ENCODE results near the gene PRKCE. TPM values are rescaled to one million over a fixed set of nuclear protein-coding genes. Genes with fewer than 3 reads are reported as not detected.
A peak's percentile ranks its signal among the peaks of the same experiment; 100 is the strongest.

Gene PRKCE
- total and polyA plus RNA-seq, 2 donors (not counting 1 experiment from before 2014, with no cell fraction given) = 14.1 to 19.0 TPM

- Histone ChIP-seq H3K27ac (ENCODE audit: insufficient read depth, low read length) (no peak overlapping the region), H3K4me1 (ENCODE audit: control insufficient read depth, extremely low read depth, insufficient read depth, low read length) (peaks cover 22% of the 10 kb centered on the region), H3K4me3 (replicated peaks in 1 of 4; ENCODE audit: control extremely low read depth in 1 of 4, insufficient read depth in 1 of 4, low read depth in 3 of 4, low read length in 4 of 4) (no peak overlapping the region), H2AFZ (ENCODE audit: low read length) (no peak overlapping the region), H3K4me2 (ENCODE audit: extremely low read depth, insufficient read depth, low read length) (no peak overlapping the region), H3K79me2 (ENCODE audit: control insufficient read depth, insufficient read depth, low read length) (no peaks in the 10 kb centered on the region), H3K9me3 (ENCODE audit: control insufficient read depth, insufficient read depth, low read depth, low read length) (no peaks in the 10 kb centered on the region), H3K36me3 (ENCODE audit: control insufficient read depth, insufficient read depth, low read length) (no peaks in the 10 kb centered on the region), H4K20me1 (ENCODE audit: control insufficient read depth, extremely low read depth, insufficient read depth, low read length) (no peaks in the 10 kb centered on the region), H3K27me3 (ENCODE audit: control insufficient read depth, insufficient read depth, low read length) (no peaks in the 10 kb centered on the region), H3K9ac (ENCODE audit: insufficient read depth, low read length) (no peak overlapping the region)
- DNase-seq (ENCODE audit: low read depth in 2 of 2) = peak; percentile 63 to 99
- no peak for TF ChIP-seq CTCF (conservative IDR thresholded peaks at IDR 0.05 in 1 of 2, IDR thresholded peaks at IDR 0.05 in 1 of 2; ENCODE audit: low read depth in 1 of 2, low read length in 2 of 2)
- TF ChIP-seq EZH2 (IDR thresholded peaks at IDR 0.05; ENCODE audit: low read length, missing control alignments) = no peak
Measured at GRCh38 chr2:45946023-45946422, 294.5 kb downstream of the PRKCE start.

- H2AFZ ChIP-seq (ENCODE audit: low read length) = no peak overlapping the region
- no peaks in the 10 kb centered on the region for H3K79me2 ChIP-seq (ENCODE audit: control insufficient read depth, insufficient read depth, low read length)
- no peaks in the 10 kb centered on the region for H3K36me3 ChIP-seq (ENCODE audit: control insufficient read depth, insufficient read depth, low read length)
- peaks cover 4% of the 10 kb centered on the region for H3K4me1 ChIP-seq (ENCODE audit: control insufficient read depth, extremely low read depth, insufficient read depth, low read length)
- H3K4me3 ChIP-seq (replicated peaks in 1 of 4; ENCODE audit: control extremely low read depth in 1 of 4, insufficient read depth in 1 of 4, low read depth in 3 of 4, low read length in 4 of 4) = no peak overlapping the region
- no peak overlapping the region for H3K4me2 ChIP-seq (ENCODE audit: extremely low read depth, insufficient read depth, low read length)
- H4K20me1 ChIP-seq (ENCODE audit: control insufficient read depth, extremely low read depth, insufficient read depth, low read length) = no peaks in the 10 kb centered on the region
- no peak overlapping the region for H3K9ac ChIP-seq (ENCODE audit: insufficient read depth, low read length)
- H3K27me3 ChIP-seq (ENCODE audit: control insufficient read depth, insufficient read depth, low read length) = no peaks in the 10 kb centered on the region
- no peaks in the 10 kb centered on the region for H3K9me3 ChIP-seq (ENCODE audit: control insufficient read depth, insufficient read depth, low read depth, low read length)
- no peak overlapping the region for H3K27ac ChIP-seq (ENCODE audit: insufficient read depth, low read length)
- DNase-seq (ENCODE audit: low read depth in 2 of 2) = no peak
- no peak for TF ChIP-seq EZH2 (IDR thresholded peaks at IDR 0.05; ENCODE audit: low read length, missing control alignments)
- TF ChIP-seq CTCF (conservative IDR thresholded peaks at IDR 0.05 in 1 of 2, IDR thresholded peaks at IDR 0.05 in 1 of 2; ENCODE audit: low read depth in 1 of 2, low read length in 2 of 2) = no peak
Measured at GRCh38 chr2:45950606-45951005, 299.1 kb downstream of the PRKCE start.

- H3K4me3 ChIP-seq (replicated peaks in 1 of 4; ENCODE audit: control extremely low read depth in 1 of 4, insufficient read depth in 1 of 4, low read depth in 3 of 4, low read length in 4 of 4) = no peak overlapping the region
- no peaks in the 10 kb centered on the region for H4K20me1 ChIP-seq (ENCODE audit: control insufficient read depth, extremely low read depth, insufficient read depth, low read length)
- no peak for DNase-seq (ENCODE audit: low read depth in 2 of 2)
- H3K79me2 ChIP-seq (ENCODE audit: control insufficient read depth, insufficient read depth, low read length) = no peaks in the 10 kb centered on the region
- H3K4me2 ChIP-seq (ENCODE audit: extremely low read depth, insufficient read depth, low read length) = no peak overlapping the region
- H3K9me3 ChIP-seq (ENCODE audit: control insufficient read depth, insufficient read depth, low read depth, low read length) = no peaks in the 10 kb centered on the region
- H3K27ac ChIP-seq (ENCODE audit: insufficient read depth, low read length) = no peak overlapping the region
- no peaks in the 10 kb centered on the region for H3K36me3 ChIP-seq (ENCODE audit: control insufficient read depth, insufficient read depth, low read length)
- no peak overlapping the region for H2AFZ ChIP-seq (ENCODE audit: low read length)
- no peak for TF ChIP-seq EZH2 (IDR thresholded peaks at IDR 0.05; ENCODE audit: low read length, missing control alignments)
- no peak for TF ChIP-seq CTCF (conservative IDR thresholded peaks at IDR 0.05 in 1 of 2, IDR thresholded peaks at IDR 0.05 in 1 of 2; ENCODE audit: low read depth in 1 of 2, low read length in 2 of 2)
- H3K4me1 ChIP-seq (ENCODE audit: control insufficient read depth, extremely low read depth, insufficient read depth, low read length) = peaks cover 4% of the 10 kb centered on the region
- H3K27me3 ChIP-seq (ENCODE audit: control insufficient read depth, insufficient read depth, low read length) = no peaks in the 10 kb centered on the region
- no peak overlapping the region for H3K9ac ChIP-seq (ENCODE audit: insufficient read depth, low read length)
Measured at GRCh38 chr2:45951025-45951727, 299.7 kb downstream of the PRKCE start.

Measured in fibroblast of lung (primary cell).